GM23248 (cell line): Measurements from ENCODE around the gene SPTLC2.

Source experiments
- EZH2 ChIP-seq: fragments of 200-600 bp; sonication (generic); IDR thresholded peaks from 2 replicates; pipeline ENCODE4 v1.6.1; 2018; ENCODE audit warnings: antibody characterized with exemption, mild to moderate bottlenecking; ENCODE audit not compliant: insufficient read depth, poor library complexity, severe bottlenecking
- EZH2phosphoT487 ChIP-seq: fragments of 200-600 bp; sonication (generic); IDR thresholded peaks from 2 replicates; pipeline ENCODE4 v1.6.1; 2018; ENCODE audit warnings: antibody characterized with exemption, moderate library complexity, mild to moderate bottlenecking, low read depth; ENCODE audit not compliant: insufficient read depth

- TF ChIP-seq EZH2 (no peak), EZH2phosphoT487 (no peak)
Observed at GRCh38 chr14:77547512-77548180, 68.8 kb downstream of the SPTLC2 start.
